ENCODE measurements around the gene SEPTIN12. TPM values are rescaled to one million over a fixed set of nuclear protein-coding genes. Genes with fewer than 3 reads are reported as not detected.
"Not testable (repeated sequence)": the region's sequence is repeated elsewhere in the genome, so short reads cannot be mapped to it uniquely, and the experiment has no call there.

The SEPTIN12 gene
- total RNA-seq, 1 experiment from 2014 or later: not detected

DNA sequence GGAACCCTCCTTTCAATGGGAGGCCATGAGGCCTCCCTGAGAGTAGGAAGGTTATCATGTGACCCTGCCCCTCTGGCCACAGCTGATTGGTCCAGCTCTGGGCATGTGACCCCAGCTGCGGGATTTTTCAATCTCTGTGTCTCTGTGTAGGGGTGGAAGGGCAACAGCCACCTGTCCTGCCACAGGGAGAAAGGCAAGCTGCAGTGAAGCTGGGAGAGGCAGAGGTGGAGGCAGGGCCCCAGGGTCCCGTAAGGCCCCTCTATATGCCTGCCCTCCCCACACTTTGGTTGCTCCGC lies 42.9 kb downstream of the SEPTIN12 start:
- H3K36me3 ChIP-seq (ENCODE audit: insufficient read depth, low read length, poor library complexity, severe bottlenecking): no peaks in the 10 kb centered on the region
- H3K4me1 ChIP-seq (ENCODE audit: insufficient read depth, low read length, poor library complexity, severe bottlenecking): no peaks in the 10 kb centered on the region
- H3K27ac ChIP-seq (ENCODE audit: low read depth, low read length, poor library complexity, severe bottlenecking): no peak overlapping the region
- H3K27me3 ChIP-seq (replicated peaks; ENCODE audit: insufficient read depth, low read depth, low read length, poor library complexity): no peaks in the 10 kb centered on the region
- TF ChIP-seq EZH2 (IDR thresholded peaks at IDR 0.05; ENCODE audit: borderline replicate concordance, low read depth, low read length, poor library complexity, severe bottlenecking): no peak
- TF ChIP-seq, protein P1, sequence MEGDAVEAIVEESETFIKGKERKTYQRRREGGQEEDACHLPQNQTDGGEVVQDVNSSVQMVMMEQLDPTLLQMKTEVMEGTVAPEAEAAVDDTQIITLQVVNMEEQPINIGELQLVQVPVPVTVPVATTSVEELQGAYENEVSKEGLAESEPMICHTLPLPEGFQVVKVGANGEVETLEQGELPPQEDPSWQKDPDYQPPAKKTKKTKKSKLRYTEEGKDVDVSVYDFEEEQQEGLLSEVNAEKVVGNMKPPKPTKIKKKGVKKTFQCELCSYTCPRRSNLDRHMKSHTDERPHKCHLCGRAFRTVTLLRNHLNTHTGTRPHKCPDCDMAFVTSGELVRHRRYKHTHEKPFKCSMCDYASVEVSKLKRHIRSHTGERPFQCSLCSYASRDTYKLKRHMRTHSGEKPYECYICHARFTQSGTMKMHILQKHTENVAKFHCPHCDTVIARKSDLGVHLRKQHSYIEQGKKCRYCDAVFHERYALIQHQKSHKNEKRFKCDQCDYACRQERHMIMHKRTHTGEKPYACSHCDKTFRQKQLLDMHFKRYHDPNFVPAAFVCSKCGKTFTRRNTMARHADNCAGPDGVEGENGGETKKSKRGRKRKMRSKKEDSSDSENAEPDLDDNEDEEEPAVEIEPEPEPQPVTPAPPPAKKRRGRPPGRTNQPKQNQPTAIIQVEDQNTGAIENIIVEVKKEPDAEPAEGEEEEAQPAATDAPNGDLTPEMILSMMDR (conservative IDR thresholded peaks at IDR 0.05; ENCODE audit: low read depth, low read length): no peak
- POLR2A ChIA-PET (ENCODE audit: low non-redundant PET): no interaction called here
- H3K4me3 ChIP-seq (ENCODE audit: low read depth, low read length, poor library complexity, severe bottlenecking): no peak overlapping the region
- H3K9me3 ChIP-seq (ENCODE audit: low read depth, low read length, poor library complexity, severe bottlenecking): no peaks in the 10 kb centered on the region
- CTCF ChIA-PET: no interaction called here
- no peak for DNase-seq (ENCODE audit: low spot score)
- intact Hi-C loops (cut with micrococcal nuclease; ENCODE audit: unreplicated experiment): no loop called here
- BruUV-seq (replicated peaks): no TSS peak

DNA sequence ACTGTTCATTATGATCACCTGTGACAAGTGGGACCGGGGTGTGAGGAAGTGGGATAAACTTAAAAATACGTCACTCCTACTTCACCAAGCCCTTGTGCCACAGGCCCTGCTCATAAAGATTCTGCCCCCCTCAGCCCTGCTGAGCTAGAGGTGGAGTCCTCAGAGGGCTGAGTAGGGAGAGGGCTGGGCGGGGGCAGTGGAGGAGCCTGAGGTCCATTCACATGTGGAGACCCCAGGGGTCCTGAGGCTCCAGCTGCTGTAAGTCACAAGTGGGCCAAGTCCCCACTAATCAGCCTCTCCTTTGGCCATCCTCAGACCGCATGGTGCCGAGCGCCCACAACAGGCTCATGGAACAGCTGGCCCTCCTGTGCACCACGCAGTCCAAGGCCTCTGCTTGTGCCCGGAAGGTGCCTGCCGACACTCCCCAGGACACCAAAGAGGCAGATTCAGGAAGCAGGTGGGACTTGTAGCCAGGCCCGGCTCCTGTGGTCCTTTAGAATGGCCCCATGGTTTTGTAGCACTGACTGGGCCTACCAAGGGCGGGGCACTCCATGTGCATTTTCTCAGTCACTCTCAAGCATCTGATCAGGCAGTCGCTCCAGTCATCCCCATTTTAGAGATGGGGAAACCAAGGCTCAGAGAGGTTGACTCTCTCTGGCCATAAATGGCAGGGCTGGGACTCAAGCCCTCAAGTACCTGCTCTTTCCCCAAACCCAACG lies 43.4 kb downstream of the SEPTIN12 start:
- POLR2A ChIA-PET (ENCODE audit: low non-redundant PET): no interaction called here

DNA sequence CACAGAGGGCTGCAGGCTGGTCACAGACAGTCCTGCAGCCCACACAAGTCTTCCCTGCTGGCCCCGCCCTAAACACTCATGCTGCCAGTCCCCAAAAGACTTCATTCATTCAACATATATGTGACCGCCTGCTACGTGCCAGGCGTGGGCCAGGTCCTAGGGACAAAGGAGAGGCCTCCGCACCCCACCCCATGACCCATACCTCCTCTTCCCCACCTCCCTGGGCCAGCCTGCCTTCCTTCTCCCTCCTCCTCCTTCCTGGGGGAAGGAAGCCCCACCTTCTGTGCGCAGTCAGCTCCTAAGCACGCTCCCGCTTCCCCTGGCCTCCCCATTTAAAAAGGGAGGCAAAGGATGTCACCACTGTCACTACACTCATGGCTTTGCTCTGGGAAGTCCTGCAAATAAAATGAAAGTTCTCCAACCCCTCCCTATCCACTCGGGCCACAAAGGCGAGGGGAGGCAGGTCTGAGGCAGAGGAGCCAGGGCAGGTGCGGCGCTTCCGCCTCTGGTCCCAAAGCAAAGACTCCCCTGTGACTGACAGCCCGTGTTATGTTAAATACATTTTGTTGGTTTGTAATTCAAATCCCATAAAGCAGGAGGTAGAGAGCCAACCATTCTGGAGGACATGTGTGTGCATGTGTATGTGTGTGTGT lies 44.8 kb downstream of the SEPTIN12 start:
- POLR2A ChIA-PET (ENCODE audit: low non-redundant PET): no interaction called here
- no TSS peak for BruUV-seq (replicated peaks)
- intact Hi-C loops (cut with micrococcal nuclease; ENCODE audit: unreplicated experiment): no loop called here

More for the DNA sequence above, 43.4 kb downstream of the SEPTIN12 start:
- Histone ChIP-seq H3K9me3 (ENCODE audit: low read depth, low read length, poor library complexity, severe bottlenecking) (no peaks in the 10 kb centered on the region), H3K27ac (ENCODE audit: low read depth, low read length, poor library complexity, severe bottlenecking) (no peak overlapping the region), H3K27me3 (replicated peaks; ENCODE audit: insufficient read depth, low read depth, low read length, poor library complexity) (no peaks in the 10 kb centered on the region), H3K4me1 (ENCODE audit: insufficient read depth, low read length, poor library complexity, severe bottlenecking) (no peaks in the 10 kb centered on the region), H3K4me3 (ENCODE audit: low read depth, low read length, poor library complexity, severe bottlenecking) (no peak overlapping the region), H3K36me3 (ENCODE audit: insufficient read depth, low read length, poor library complexity, severe bottlenecking) (no peaks in the 10 kb centered on the region)
- BruUV-seq (replicated peaks): no TSS peak
- intact Hi-C loops (cut with micrococcal nuclease; ENCODE audit: unreplicated experiment): no loop called here
- no peak for DNase-seq (ENCODE audit: low spot score)
- CTCF ChIA-PET: no interaction called here
- TF ChIP-seq EZH2 (IDR thresholded peaks at IDR 0.05; ENCODE audit: borderline replicate concordance, low read depth, low read length, poor library complexity, severe bottlenecking): no peak
- TF ChIP-seq, protein P1 (conservative IDR thresholded peaks at IDR 0.05; ENCODE audit: low read depth, low read length): no peak

DNA sequence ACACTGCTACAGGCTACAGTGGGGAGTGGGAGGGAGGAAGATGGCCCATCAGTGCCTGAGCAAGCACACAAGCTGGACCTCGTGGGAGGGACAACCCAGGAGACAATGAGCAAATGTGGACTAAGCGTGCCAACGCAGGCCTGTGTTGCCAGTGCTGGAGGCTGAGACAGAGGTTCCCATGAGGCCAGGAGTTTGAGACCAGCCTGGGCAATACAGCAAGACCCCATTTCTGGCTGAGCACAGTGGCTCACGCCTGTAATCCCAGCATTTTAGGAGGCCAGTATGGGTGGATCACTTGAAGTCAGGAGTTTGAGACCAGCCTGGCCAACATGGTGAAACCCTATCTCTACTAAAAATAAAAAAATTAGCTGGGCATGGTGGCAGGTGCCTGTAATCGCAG lies 49.8 kb downstream of the SEPTIN12 start:
- H3K4me1 ChIP-seq (ENCODE audit: insufficient read depth, low read length, poor library complexity, severe bottlenecking); DNase-seq (ENCODE audit: low spot score); H3K27me3 ChIP-seq (replicated peaks; ENCODE audit: insufficient read depth, low read depth, low read length, poor library complexity); H3K4me3 ChIP-seq (ENCODE audit: low read depth, low read length, poor library complexity, severe bottlenecking); H3K36me3 ChIP-seq (ENCODE audit: insufficient read depth, low read length, poor library complexity, severe bottlenecking); CTCF ChIA-PET; POLR2A ChIA-PET (ENCODE audit: low non-redundant PET); H3K9me3 ChIP-seq (ENCODE audit: low read depth, low read length, poor library complexity, severe bottlenecking); intact Hi-C loops (cut with micrococcal nuclease; ENCODE audit: unreplicated experiment); BruUV-seq (replicated peaks); H3K27ac ChIP-seq (ENCODE audit: low read depth, low read length, poor library complexity, severe bottlenecking): not testable (repeated sequence)

More for the DNA sequence above, 44.8 kb downstream of the SEPTIN12 start:
- Histone ChIP-seq H3K27ac (ENCODE audit: low read depth, low read length, poor library complexity, severe bottlenecking) (no peak overlapping the region), H3K36me3 (ENCODE audit: insufficient read depth, low read length, poor library complexity, severe bottlenecking) (no peaks in the 10 kb centered on the region), H3K9me3 (ENCODE audit: low read depth, low read length, poor library complexity, severe bottlenecking) (no peaks in the 10 kb centered on the region), H3K4me1 (ENCODE audit: insufficient read depth, low read length, poor library complexity, severe bottlenecking) (no peaks in the 10 kb centered on the region), H3K4me3 (ENCODE audit: low read depth, low read length, poor library complexity, severe bottlenecking) (no peak overlapping the region), H3K27me3 (replicated peaks; ENCODE audit: insufficient read depth, low read depth, low read length, poor library complexity) (no peaks in the 10 kb centered on the region)
- TF ChIP-seq EZH2 (IDR thresholded peaks at IDR 0.05; ENCODE audit: borderline replicate concordance, low read depth, low read length, poor library complexity, severe bottlenecking): no peak
- TF ChIP-seq, protein P1 (conservative IDR thresholded peaks at IDR 0.05; ENCODE audit: low read depth, low read length): no peak
- CTCF ChIA-PET: no interaction called here
- no peak for DNase-seq (ENCODE audit: low spot score)

All from A673 (cell line).